Esophagus squamous epithelium (tissue), 5 donors: ENCODE measurements around the gene CCSER1. TPM values are rescaled to one million over a fixed set of nuclear protein-coding genes. Genes with fewer than 3 reads are reported as not detected.

ENCODE experiments used
- DNase-seq: peaks from one replicate; lab custom pipeline; 2025; lab: John Stamatoyannopoulos, UW
- H3K27ac ChIP-seq, 4 donors: fragments of 200-600 bp; sonication (generic); one replicate each; pipeline ENCODE4 v1.5.1; 2016 to 2019; ENCODE audit warnings: mild to moderate bottlenecking in 1 of 4
- H3K27me3 ChIP-seq, 4 donors: fragments of 200-600 bp; sonication (generic); 1 replicate in 3 of 4; 2 replicates in 1 of 4; pipeline versions ENCODE4 v1.5.1 to v1.6.0; 2017 to 2021; ENCODE audit warnings: antibody characterized with exemption in 1 of 4
- H3K36me3 ChIP-seq, 3 donors: fragments of 200-600 bp; sonication (generic); one replicate each; pipeline ENCODE4 v1.5.1; 2016 to 2019
- H3K4me1 ChIP-seq, 3 donors: fragments of 200-600 bp; sonication (generic); one replicate each; pipeline ENCODE4 v1.5.1; 2017 to 2019
- H3K4me3 ChIP-seq, 4 donors: fragments of 200-600 bp; sonication (generic); 1 replicate in 3 of 4; 2 replicates in 1 of 4; pipeline ENCODE4 v1.5.1; 2016 to 2019; ENCODE audit warnings: mild to moderate bottlenecking in 2 of 4, moderate library complexity in 1 of 4
- H3K9me3 ChIP-seq, 3 donors: fragments of 200-600 bp; sonication (generic); one replicate each; pipeline ENCODE4 v1.5.1; 2016 to 2019
- POLR2A ChIP-seq, 4 donors: fragments of 450-650 bp; IDR thresholded peaks; one replicate each; pipeline ENCODE4 v1.6.1; 2017; ENCODE audit warnings: antibody characterized with exemption in 4 of 4, mild to moderate bottlenecking in 4 of 4, moderate library complexity in 3 of 4
- WGBS, 2 donors: methylation state at CpG; one replicate each; pipeline ENCODE4 v1.1.5; 2018; 5-methylcytosine and 5-hydroxymethylcytosine counted together
- intact Hi-C: fragments of 100-400 bp; cut with DNase I; formaldehyde crosslinking; loops from one replicate; pipeline ENCODE4 v1.15.0; 2022
- total RNA-seq, 4 donors: library from RNA; depleted of rRNA; stranded (reverse); fragments of >200 nt; gene quantifications; one replicate each; pipeline ENCODE4 v1.1.0, GENCODE V29; 2016
- TF ChIP-seq, protein P1 (sequence below), 6 experiments: fragments of 450-650 bp in 4 of 6; fragments of 200-600 bp in 2 of 6; sonication (generic) in 2 of 6; IDR thresholded peaks; one replicate each; pipeline ENCODE4 v1.5.1; 2016 to 2019; ENCODE audit warnings: antibody characterized with exemption in 6 of 6, mild to moderate bottlenecking in 4 of 6, moderate library complexity in 4 of 6
- donor health status: DM: yes; HTN: yes; CAD: no.

The CCSER1 gene
- total RNA-seq, 4 donors from 2014 or later = 1.2 to 12.4 (median 2.2) TPM

GRCh38 chr4:91268913-91269312 is 1141.7 kb downstream of the CCSER1 start:
- TF ChIP-seq POLR2A (IDR thresholded peaks at IDR 0.05) = no peak
- TF ChIP-seq, protein P1, sequence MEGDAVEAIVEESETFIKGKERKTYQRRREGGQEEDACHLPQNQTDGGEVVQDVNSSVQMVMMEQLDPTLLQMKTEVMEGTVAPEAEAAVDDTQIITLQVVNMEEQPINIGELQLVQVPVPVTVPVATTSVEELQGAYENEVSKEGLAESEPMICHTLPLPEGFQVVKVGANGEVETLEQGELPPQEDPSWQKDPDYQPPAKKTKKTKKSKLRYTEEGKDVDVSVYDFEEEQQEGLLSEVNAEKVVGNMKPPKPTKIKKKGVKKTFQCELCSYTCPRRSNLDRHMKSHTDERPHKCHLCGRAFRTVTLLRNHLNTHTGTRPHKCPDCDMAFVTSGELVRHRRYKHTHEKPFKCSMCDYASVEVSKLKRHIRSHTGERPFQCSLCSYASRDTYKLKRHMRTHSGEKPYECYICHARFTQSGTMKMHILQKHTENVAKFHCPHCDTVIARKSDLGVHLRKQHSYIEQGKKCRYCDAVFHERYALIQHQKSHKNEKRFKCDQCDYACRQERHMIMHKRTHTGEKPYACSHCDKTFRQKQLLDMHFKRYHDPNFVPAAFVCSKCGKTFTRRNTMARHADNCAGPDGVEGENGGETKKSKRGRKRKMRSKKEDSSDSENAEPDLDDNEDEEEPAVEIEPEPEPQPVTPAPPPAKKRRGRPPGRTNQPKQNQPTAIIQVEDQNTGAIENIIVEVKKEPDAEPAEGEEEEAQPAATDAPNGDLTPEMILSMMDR (IDR thresholded peaks at IDR 0.05) = no peak
- H3K9me3 ChIP-seq = no peaks in the 10 kb centered on the region
- no peak overlapping the region for H3K4me3 ChIP-seq
- no peaks in the 10 kb centered on the region for H3K27me3 ChIP-seq
- H3K4me1 ChIP-seq = no peaks in the 10 kb centered on the region
- H3K36me3 ChIP-seq = no peaks in the 10 kb centered on the region
- WGBS, 2 donors = 38 to 43% methylated on average over 2 of the region's 2 CpGs
- intact Hi-C loops = no loop called here
- DNase-seq = no peak
- no peak overlapping the region for H3K27ac ChIP-seq

DNA sequence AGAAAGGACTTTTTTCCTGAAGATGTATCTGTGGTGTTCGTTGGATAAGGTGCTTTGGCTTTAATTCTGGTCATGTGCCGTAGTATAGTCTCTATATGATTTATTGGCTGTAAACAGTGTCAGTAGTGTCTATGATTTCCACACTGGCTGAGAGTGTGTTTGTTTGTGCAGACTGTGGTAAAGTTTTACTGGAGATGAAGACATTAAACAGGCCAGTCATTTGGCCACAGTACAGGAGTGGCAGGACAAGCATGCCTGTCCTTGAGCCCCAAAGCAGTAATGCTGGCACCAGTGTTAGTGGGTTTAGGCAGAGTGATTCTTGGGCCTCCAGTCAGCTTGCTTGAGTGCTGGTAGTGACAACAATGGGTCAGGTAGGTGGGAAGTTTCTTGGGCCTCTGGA is 1152.7 kb downstream of the CCSER1 start:
- H3K9me3 ChIP-seq = no peaks in the 10 kb centered on the region
- no peak overlapping the region for H3K4me3 ChIP-seq
- no peaks in the 10 kb centered on the region for H3K4me1 ChIP-seq
- H3K27ac ChIP-seq = no peak overlapping the region
- intact Hi-C loops = no loop called here
- 38 to 68% methylated on average over 2 of the region's 2 CpGs for WGBS, 2 donors
- H3K27me3 ChIP-seq = no peaks in the 10 kb centered on the region
- H3K36me3 ChIP-seq = no peaks in the 10 kb centered on the region
- no peak for DNase-seq
- TF ChIP-seq, protein P1 (IDR thresholded peaks at IDR 0.05) = no peak
- TF ChIP-seq POLR2A (IDR thresholded peaks at IDR 0.05) = no peak

- H3K27me3 ChIP-seq = no peaks in the 10 kb centered on the region
- H3K4me1 ChIP-seq = no peaks in the 10 kb centered on the region
- DNase-seq = no peak
- intact Hi-C loops = no loop called here
- 31 to 73% methylated on average over 3 of the region's 3 CpGs for WGBS, 2 donors
- no peak overlapping the region for H3K27ac ChIP-seq
- no peak overlapping the region for H3K4me3 ChIP-seq
- H3K9me3 ChIP-seq = no peaks in the 10 kb centered on the region
- no peaks in the 10 kb centered on the region for H3K36me3 ChIP-seq
- TF ChIP-seq, protein P1 (IDR thresholded peaks at IDR 0.05) = no peak
- no peak for TF ChIP-seq POLR2A (IDR thresholded peaks at IDR 0.05)
These were observed 1153.5 kb downstream of the CCSER1 start for GRCh38 chr4:91280551-91281290.

DNA sequence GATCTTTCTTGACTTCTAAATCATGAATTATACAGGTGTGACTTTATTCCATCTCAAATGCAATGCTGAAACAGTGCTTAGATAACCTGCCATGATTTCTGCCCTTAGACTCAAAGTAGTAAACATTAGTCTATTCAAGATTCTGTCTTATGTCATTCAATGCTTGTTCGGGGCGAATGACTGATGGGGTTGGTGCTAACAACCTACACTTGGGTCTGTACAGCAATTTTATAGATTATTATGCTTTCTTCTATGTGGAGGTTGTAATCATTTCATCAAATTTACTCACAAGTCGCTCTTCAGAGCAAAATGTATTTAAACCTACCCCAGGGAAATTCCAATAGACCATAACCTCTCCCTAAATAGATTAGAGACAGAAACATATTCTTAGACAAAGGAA is 1155.0 kb downstream of the CCSER1 start:
- WGBS, 2 donors = 61 to 71% methylated on average over 3 of the region's 3 CpGs
- intact Hi-C loops = no loop called here
- TF ChIP-seq, protein P1 (IDR thresholded peaks at IDR 0.05) = no peak
- TF ChIP-seq POLR2A (IDR thresholded peaks at IDR 0.05) = no peak

DNA sequence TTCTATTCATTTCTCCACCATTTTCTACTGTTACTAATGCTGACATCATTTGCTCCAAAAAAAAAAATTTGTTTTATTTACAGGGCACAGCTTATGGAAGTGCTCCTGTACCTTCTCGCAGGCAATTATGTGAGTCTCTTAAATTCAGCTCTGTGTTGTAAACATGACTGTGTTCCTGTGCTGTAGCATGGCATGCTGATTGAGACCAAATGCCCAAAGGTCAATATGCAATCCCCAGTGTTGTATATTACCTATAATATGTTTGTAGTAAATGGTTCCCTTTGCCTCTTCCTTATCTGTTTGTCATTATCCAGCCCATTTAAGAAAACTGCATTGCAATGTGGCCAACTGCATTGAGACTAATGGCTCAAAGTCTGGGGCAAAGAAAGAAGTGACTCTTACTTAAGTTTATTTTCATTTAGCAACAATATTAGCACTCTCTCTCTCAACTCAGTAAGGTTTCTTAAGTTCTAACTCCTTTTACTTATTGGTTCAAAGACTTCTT is 1156.6 kb downstream of the CCSER1 start:
- Histone ChIP-seq H3K9me3 (no peaks in the 10 kb centered on the region), H3K27me3 (no peaks in the 10 kb centered on the region), H3K36me3 (no peaks in the 10 kb centered on the region), H3K4me3 (no peak overlapping the region), H3K27ac (no peak overlapping the region), H3K4me1 (no peaks in the 10 kb centered on the region)
- intact Hi-C loops = no loop called here
- 85 to 96% methylated on average over 1 of the region's 1 CpG for WGBS, 2 donors
- no peak for TF ChIP-seq POLR2A (IDR thresholded peaks at IDR 0.05)
- TF ChIP-seq, protein P1 (IDR thresholded peaks at IDR 0.05) = no peak
- DNase-seq = no peak

More for the DNA sequence above, 1155.0 kb downstream of the CCSER1 start:
- no peak overlapping the region for H3K4me3 ChIP-seq
- no peak overlapping the region for H3K27ac ChIP-seq
- DNase-seq = no peak
- H3K27me3 ChIP-seq = no peaks in the 10 kb centered on the region
- H3K9me3 ChIP-seq = no peaks in the 10 kb centered on the region
- H3K36me3 ChIP-seq = no peaks in the 10 kb centered on the region
- no peaks in the 10 kb centered on the region for H3K4me1 ChIP-seq
